Left renal pelvis (tissue), 4 donors: ENCODE results near the gene RBBP5. TPM values are rescaled to one million over a fixed set of nuclear protein-coding genes. Genes with fewer than 3 reads are reported as not detected.

ENCODE experiments used
- polyA plus RNA-seq, 4 donors: library from polyadenylated mRNA; unstranded; fragments of 120-200 nt; gene quantifications; one replicate each; pipeline ENCODE4 v1.2.1, GENCODE V29; 2013; ENCODE audit not compliant: insufficient read length in 4 of 4

RBBP5 gene
- polyA plus RNA-seq, 4 donors: 17.1 to 24.2 (median 19.2) TPM

Other genes starting within 250 kb of the RBBP5 start
- gene CNTN2, start 78.8 kb downstream of the RBBP5 start, polyA plus RNA-seq: 1 to 10 TPM in 1 of 4 donors, under 1 TPM in 3; 0.67 to 1.6 (median 0.78) TPM
- gene TMEM81, start 37.5 kb downstream of the RBBP5 start, polyA plus RNA-seq: 1 to 10 TPM; 2.9 to 5.1 (median 3.5) TPM
- 10 to 100 TPM; 16.4 to 20.4 (median 17.5) TPM for gene DSTYK, start 89.7 kb upstream of the RBBP5 start, polyA plus RNA-seq
- gene TMCC2, start 106.0 kb upstream of the RBBP5 start, polyA plus RNA-seq: 10 to 100 TPM in 1 of 4 donors, 1 to 10 TPM in 3; 6.3 to 18.4 (median 7.3) TPM
- gene NUAK2, start 199.8 kb upstream of the RBBP5 start, polyA plus RNA-seq: 10 to 100 TPM in 2 of 4 donors, 1 to 10 TPM in 2; 1.1 to 13.5 (median 9.9) TPM
- gene KLHDC8A, start 234.9 kb upstream of the RBBP5 start, polyA plus RNA-seq: 1 to 10 TPM; 1.6 to 8.5 (median 2.1) TPM